ENCODE measurements around the gene ODAM. TPM values are rescaled to one million over a fixed set of nuclear protein-coding genes. Genes with fewer than 3 reads are reported as not detected.
"Not testable (repeated sequence)": the region's sequence is repeated elsewhere in the genome, so short reads cannot be mapped to it uniquely, and the experiment has no call there.

The ODAM gene
- total and polyA plus RNA-seq, 2 donors, result 0.14 to 0.62 TPM

- no peak overlapping the region for H3K4me3 ChIP-seq (ENCODE audit: low read length in 2 of 2)
- H3K9me3 ChIP-seq (ENCODE audit: control insufficient read depth in 2 of 2, insufficient read depth in 1 of 2, low read length in 1 of 2), result no peaks in the 10 kb centered on the region
- H3K27ac ChIP-seq (ENCODE audit: low read depth in 1 of 2, low read length in 1 of 2), result no peak overlapping the region
- DNase-seq (ENCODE audit: low read depth in 6 of 9, low spot score in 9 of 9), result no peak
- H3K27me3 ChIP-seq (ENCODE audit: control insufficient read depth in 2 of 2, insufficient read depth in 1 of 2, low read length in 1 of 2), result no peaks in the 10 kb centered on the region
- 70% methylated on average over 1 of the region's 1 CpG for WGBS
- H3K4me1 ChIP-seq (ENCODE audit: control insufficient read depth in 2 of 2, insufficient read depth in 2 of 2, low read length in 2 of 2), result no peaks in the 10 kb centered on the region
- no peaks in the 10 kb centered on the region for H3K36me3 ChIP-seq (ENCODE audit: control insufficient read depth in 2 of 2, insufficient read depth in 2 of 2, low read length in 1 of 2)
Observed at GRCh38 chr4:70203601-70204000, 8.1 kb downstream of the ODAM start.

GRCh38 chr4:70212752-70213151 is 17.2 kb downstream of the ODAM start:
- not testable (repeated sequence) for H3K27me3 ChIP-seq (ENCODE audit: control insufficient read depth in 2 of 2, insufficient read depth in 1 of 2, low read length in 1 of 2); H3K36me3 ChIP-seq (ENCODE audit: control insufficient read depth in 2 of 2, insufficient read depth in 2 of 2, low read length in 1 of 2); H3K4me1 ChIP-seq (ENCODE audit: control insufficient read depth in 2 of 2, insufficient read depth in 2 of 2, low read length in 2 of 2); H3K9me3 ChIP-seq (ENCODE audit: control insufficient read depth in 2 of 2, insufficient read depth in 1 of 2, low read length in 1 of 2); H3K27ac ChIP-seq (ENCODE audit: low read depth in 1 of 2, low read length in 1 of 2); H3K4me3 ChIP-seq (ENCODE audit: low read length in 2 of 2); DNase-seq (ENCODE audit: low read depth in 6 of 9, low spot score in 9 of 9)
- WGBS, result 86% methylated on average over 4 of the region's 4 CpGs

DNA sequence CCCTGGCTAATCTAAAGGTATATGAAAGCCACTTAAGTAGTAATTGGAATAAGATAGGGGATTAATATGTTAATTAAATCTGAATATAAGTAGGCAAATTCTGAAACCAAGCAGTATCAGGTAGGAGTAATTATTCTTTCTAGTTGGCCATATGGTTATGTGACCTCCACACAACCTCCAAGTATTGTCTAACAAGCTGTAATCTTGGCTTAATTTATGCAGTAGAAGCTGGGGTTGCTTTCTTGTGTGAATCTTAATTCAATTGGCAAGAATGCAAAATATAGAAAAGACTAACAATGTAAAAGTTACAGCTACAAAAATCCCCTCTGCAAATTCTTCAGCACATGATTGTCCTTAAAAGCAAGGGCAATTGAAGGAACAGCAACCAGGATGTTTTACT is 20.6 kb downstream of the ODAM start:
- not testable (repeated sequence) for H3K27ac ChIP-seq (ENCODE audit: low read depth in 1 of 2, low read length in 1 of 2); H3K27me3 ChIP-seq (ENCODE audit: control insufficient read depth in 2 of 2, insufficient read depth in 1 of 2, low read length in 1 of 2); H3K9me3 ChIP-seq (ENCODE audit: control insufficient read depth in 2 of 2, insufficient read depth in 1 of 2, low read length in 1 of 2); H3K36me3 ChIP-seq (ENCODE audit: control insufficient read depth in 2 of 2, insufficient read depth in 2 of 2, low read length in 1 of 2); DNase-seq (ENCODE audit: low read depth in 6 of 9, low spot score in 9 of 9); H3K4me1 ChIP-seq (ENCODE audit: control insufficient read depth in 2 of 2, insufficient read depth in 2 of 2, low read length in 2 of 2); H3K4me3 ChIP-seq (ENCODE audit: low read length in 2 of 2)

DNA sequence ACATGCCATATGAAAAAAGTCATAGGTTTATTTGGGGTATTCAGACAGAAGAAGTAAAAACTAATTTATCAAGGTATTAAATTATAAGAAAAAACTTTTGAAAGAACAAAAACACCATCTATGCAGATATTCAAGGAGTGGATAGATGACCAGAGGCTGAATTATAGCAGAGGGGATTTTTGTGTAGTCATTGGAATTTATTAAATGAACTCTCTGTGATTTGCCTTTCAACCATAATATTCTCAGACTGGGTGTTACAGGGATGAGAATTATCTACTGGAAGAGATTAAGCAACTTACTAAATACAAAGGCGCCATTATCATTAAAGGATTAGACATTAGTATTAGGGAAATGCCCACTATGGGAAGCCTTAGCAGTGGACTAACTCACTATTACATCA is 21.0 kb downstream of the ODAM start:
- not testable (repeated sequence) for H3K9me3 ChIP-seq (ENCODE audit: control insufficient read depth in 2 of 2, insufficient read depth in 1 of 2, low read length in 1 of 2); DNase-seq (ENCODE audit: low read depth in 6 of 9, low spot score in 9 of 9); H3K27me3 ChIP-seq (ENCODE audit: control insufficient read depth in 2 of 2, insufficient read depth in 1 of 2, low read length in 1 of 2); H3K4me1 ChIP-seq (ENCODE audit: control insufficient read depth in 2 of 2, insufficient read depth in 2 of 2, low read length in 2 of 2); H3K36me3 ChIP-seq (ENCODE audit: control insufficient read depth in 2 of 2, insufficient read depth in 2 of 2, low read length in 1 of 2); H3K27ac ChIP-seq (ENCODE audit: low read depth in 1 of 2, low read length in 1 of 2); H3K4me3 ChIP-seq (ENCODE audit: low read length in 2 of 2)
- WGBS, result 100% methylated on average over 1 of the region's 1 CpG

- DNase-seq (ENCODE audit: low read depth in 6 of 9, low spot score in 9 of 9), result not testable (repeated sequence)
- WGBS, result 96% methylated on average over 3 of the region's 3 CpGs
Observed at GRCh38 chr4:70221389-70221788, 25.9 kb downstream of the ODAM start.

DNA sequence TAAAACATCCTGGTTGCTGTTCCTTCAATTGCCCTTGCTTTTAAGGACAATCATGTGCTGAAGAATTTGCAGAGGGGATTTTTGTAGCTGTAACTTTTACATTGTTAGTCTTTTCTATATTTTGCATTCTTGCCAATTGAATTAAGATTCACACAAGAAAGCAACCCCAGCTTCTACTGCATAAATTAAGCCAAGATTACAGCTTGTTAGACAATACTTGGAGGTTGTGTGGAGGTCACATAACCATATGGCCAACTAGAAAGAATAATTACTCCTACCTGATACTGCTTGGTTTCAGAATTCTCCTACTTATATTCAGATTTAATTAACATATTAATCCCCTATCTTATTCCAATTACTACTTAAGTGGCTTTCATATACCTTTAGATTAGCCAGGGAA is 26.3 kb downstream of the ODAM start:
- H3K4me1 ChIP-seq (ENCODE audit: control insufficient read depth in 2 of 2, insufficient read depth in 2 of 2, low read length in 2 of 2); H3K27ac ChIP-seq (ENCODE audit: low read depth in 1 of 2, low read length in 1 of 2); H3K27me3 ChIP-seq (ENCODE audit: control insufficient read depth in 2 of 2, insufficient read depth in 1 of 2, low read length in 1 of 2); H3K36me3 ChIP-seq (ENCODE audit: control insufficient read depth in 2 of 2, insufficient read depth in 2 of 2, low read length in 1 of 2); H3K4me3 ChIP-seq (ENCODE audit: low read length in 2 of 2); H3K9me3 ChIP-seq (ENCODE audit: control insufficient read depth in 2 of 2, insufficient read depth in 1 of 2, low read length in 1 of 2); DNase-seq (ENCODE audit: low read depth in 6 of 9, low spot score in 9 of 9): not testable (repeated sequence)

More at GRCh38 chr4:70221389-70221788, 25.9 kb downstream of the ODAM start:
- H3K36me3 ChIP-seq (ENCODE audit: control insufficient read depth in 2 of 2, insufficient read depth in 2 of 2, low read length in 1 of 2); H3K27me3 ChIP-seq (ENCODE audit: control insufficient read depth in 2 of 2, insufficient read depth in 1 of 2, low read length in 1 of 2); H3K4me1 ChIP-seq (ENCODE audit: control insufficient read depth in 2 of 2, insufficient read depth in 2 of 2, low read length in 2 of 2); H3K27ac ChIP-seq (ENCODE audit: low read depth in 1 of 2, low read length in 1 of 2); H3K4me3 ChIP-seq (ENCODE audit: low read length in 2 of 2); H3K9me3 ChIP-seq (ENCODE audit: control insufficient read depth in 2 of 2, insufficient read depth in 1 of 2, low read length in 1 of 2): not testable (repeated sequence)

- Histone ChIP-seq H3K4me3 (ENCODE audit: low read length in 2 of 2) (no peak within 1 kb of the TSS), H3K27me3 (ENCODE audit: control insufficient read depth in 2 of 2, insufficient read depth in 1 of 2, low read length in 1 of 2) (no peaks in the 10 kb centered on the region), H3K27ac (ENCODE audit: low read depth in 1 of 2, low read length in 1 of 2) (no peak within 1 kb of the TSS), H3K36me3 (ENCODE audit: control insufficient read depth in 2 of 2, insufficient read depth in 2 of 2, low read length in 1 of 2) (no peaks in the 10 kb centered on the region), H3K4me1 (ENCODE audit: control insufficient read depth in 2 of 2, insufficient read depth in 2 of 2, low read length in 2 of 2) (no peaks in the 10 kb centered on the region), H3K9me3 (ENCODE audit: control insufficient read depth in 2 of 2, insufficient read depth in 1 of 2, low read length in 1 of 2) (no peaks in the 10 kb centered on the region)
- DNase-seq (ENCODE audit: low read depth in 6 of 9, low spot score in 9 of 9), result no peak
- 86% methylated on average over 2 of the region's 2 CpGs for WGBS
Observed at GRCh38 chr4:70225824-70226223, 30.3 kb downstream of the ODAM start, which contains the start of gene FDCSP. TSS of gene FDCSP (plus strand) at chr4:70226124. CDS start at chr4:70231195, 5,071 bp downstream.

DNA sequence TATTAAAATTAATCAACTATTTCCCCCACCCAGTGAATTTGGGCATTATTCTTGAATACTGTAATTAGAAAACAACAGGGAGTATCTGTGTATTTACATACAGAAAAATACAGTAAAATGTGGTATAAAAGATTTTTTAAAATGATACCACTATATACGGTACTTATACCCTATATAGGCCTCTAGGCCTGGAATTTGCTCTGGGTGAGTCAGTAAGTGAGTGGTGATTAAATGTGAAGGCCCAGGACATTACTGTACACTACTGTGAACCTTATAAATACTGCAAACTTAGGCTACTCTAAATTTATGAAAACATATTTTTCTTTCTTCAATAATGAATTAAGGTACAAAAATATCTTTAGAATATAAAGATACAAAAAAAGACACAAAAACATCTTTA is 40.6 kb downstream of the ODAM start:
- Histone ChIP-seq H3K9me3 (ENCODE audit: control insufficient read depth in 2 of 2, insufficient read depth in 1 of 2, low read length in 1 of 2) (no peaks in the 10 kb centered on the region), H3K36me3 (ENCODE audit: control insufficient read depth in 2 of 2, insufficient read depth in 2 of 2, low read length in 1 of 2) (no peaks in the 10 kb centered on the region), H3K27ac (ENCODE audit: low read depth in 1 of 2, low read length in 1 of 2) (no peak overlapping the region), H3K4me1 (ENCODE audit: control insufficient read depth in 2 of 2, insufficient read depth in 2 of 2, low read length in 2 of 2) (no peaks in the 10 kb centered on the region), H3K4me3 (ENCODE audit: low read length in 2 of 2) (no peak overlapping the region), H3K27me3 (ENCODE audit: control insufficient read depth in 2 of 2, insufficient read depth in 1 of 2, low read length in 1 of 2) (no peaks in the 10 kb centered on the region)
- DNase-seq (ENCODE audit: low read depth in 6 of 9, low spot score in 9 of 9), result no peak
- WGBS, result 91% methylated on average over 1 of the region's 1 CpG

- Histone ChIP-seq H3K4me1 (ENCODE audit: control insufficient read depth in 2 of 2, insufficient read depth in 2 of 2, low read length in 2 of 2) (no peaks in the 10 kb centered on the region), H3K27me3 (ENCODE audit: control insufficient read depth in 2 of 2, insufficient read depth in 1 of 2, low read length in 1 of 2) (no peaks in the 10 kb centered on the region), H3K36me3 (ENCODE audit: control insufficient read depth in 2 of 2, insufficient read depth in 2 of 2, low read length in 1 of 2) (no peaks in the 10 kb centered on the region), H3K4me3 (ENCODE audit: low read length in 2 of 2) (no peak overlapping the region), H3K9me3 (ENCODE audit: control insufficient read depth in 2 of 2, insufficient read depth in 1 of 2, low read length in 1 of 2) (no peaks in the 10 kb centered on the region), H3K27ac (ENCODE audit: low read depth in 1 of 2, low read length in 1 of 2) (no peak overlapping the region)
- WGBS, result 54% methylated on average over 3 of the region's 3 CpGs
- DNase-seq (ENCODE audit: low read depth in 6 of 9, low spot score in 9 of 9), result no peak
Observed at GRCh38 chr4:70239131-70239883, 43.8 kb downstream of the ODAM start.

Data from thymus (tissue), 11 donors.